ENCODE data around the gene EXOC6.
"Not testable (repeated sequence)": the region's sequence is repeated elsewhere in the genome, so short reads cannot be mapped to it uniquely, and the experiment has no call there.

EXOC6 gene

GRCh38 chr10:92929896-92930295, 81.6 kb downstream of the EXOC6 start:
- TF ChIP-seq, protein P1, sequence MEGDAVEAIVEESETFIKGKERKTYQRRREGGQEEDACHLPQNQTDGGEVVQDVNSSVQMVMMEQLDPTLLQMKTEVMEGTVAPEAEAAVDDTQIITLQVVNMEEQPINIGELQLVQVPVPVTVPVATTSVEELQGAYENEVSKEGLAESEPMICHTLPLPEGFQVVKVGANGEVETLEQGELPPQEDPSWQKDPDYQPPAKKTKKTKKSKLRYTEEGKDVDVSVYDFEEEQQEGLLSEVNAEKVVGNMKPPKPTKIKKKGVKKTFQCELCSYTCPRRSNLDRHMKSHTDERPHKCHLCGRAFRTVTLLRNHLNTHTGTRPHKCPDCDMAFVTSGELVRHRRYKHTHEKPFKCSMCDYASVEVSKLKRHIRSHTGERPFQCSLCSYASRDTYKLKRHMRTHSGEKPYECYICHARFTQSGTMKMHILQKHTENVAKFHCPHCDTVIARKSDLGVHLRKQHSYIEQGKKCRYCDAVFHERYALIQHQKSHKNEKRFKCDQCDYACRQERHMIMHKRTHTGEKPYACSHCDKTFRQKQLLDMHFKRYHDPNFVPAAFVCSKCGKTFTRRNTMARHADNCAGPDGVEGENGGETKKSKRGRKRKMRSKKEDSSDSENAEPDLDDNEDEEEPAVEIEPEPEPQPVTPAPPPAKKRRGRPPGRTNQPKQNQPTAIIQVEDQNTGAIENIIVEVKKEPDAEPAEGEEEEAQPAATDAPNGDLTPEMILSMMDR (IDR thresholded peaks at IDR 0.05): no peak
- Histone ChIP-seq H3K27ac (no peak overlapping the region), H3K4me3 (no peak overlapping the region)
- no peak for DNase-seq (ENCODE audit: low spot score)

- Histone ChIP-seq H3K27ac (no peak overlapping the region), H3K4me3 (no peak overlapping the region)
- DNase-seq (ENCODE audit: low spot score): no peak
- TF ChIP-seq, protein P1 (IDR thresholded peaks at IDR 0.05): no peak
Measured at GRCh38 chr10:92931597-92931996, 83.3 kb downstream of the EXOC6 start.

- H3K4me3 ChIP-seq: no peak overlapping the region
- TF ChIP-seq, protein P1 (IDR thresholded peaks at IDR 0.05): no peak
- no peak for DNase-seq (ENCODE audit: low spot score)
- no peak overlapping the region for H3K27ac ChIP-seq
Measured at GRCh38 chr10:92937876-92938275, 89.6 kb downstream of the EXOC6 start.

GRCh38 chr10:92938841-92939240, 90.5 kb downstream of the EXOC6 start:
- Histone ChIP-seq H3K4me3 (no peak overlapping the region), H3K27ac (no peak overlapping the region)
- TF ChIP-seq, protein P1 (IDR thresholded peaks at IDR 0.05): no peak
- no peak for DNase-seq (ENCODE audit: low spot score)

- Histone ChIP-seq H3K4me3 (no peak overlapping the region), H3K27ac (no peak overlapping the region)
- DNase-seq (ENCODE audit: low spot score): no peak
- TF ChIP-seq, protein P1 (IDR thresholded peaks at IDR 0.05): no peak
Measured at GRCh38 chr10:92942226-92942625, 93.9 kb downstream of the EXOC6 start.

DNA sequence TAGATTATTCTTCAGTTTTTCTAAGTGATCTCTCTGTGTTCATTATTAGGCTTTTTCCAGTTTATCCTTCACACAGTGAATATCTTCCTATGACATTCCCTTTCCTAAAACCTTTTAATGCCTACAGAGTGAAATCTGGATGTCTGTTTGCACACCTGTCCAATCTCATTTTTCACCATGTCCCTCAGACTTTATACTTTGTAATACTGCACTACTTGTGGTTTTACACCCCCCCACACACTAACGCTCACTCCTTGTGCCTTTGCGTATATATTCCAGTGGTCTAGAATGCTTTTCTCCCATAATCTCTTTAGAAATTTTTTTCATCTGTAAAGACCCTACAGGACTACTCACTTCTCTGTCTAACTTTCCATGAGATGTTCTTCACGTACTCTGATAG, 98.2 kb downstream of the EXOC6 start:
- DNase-seq (ENCODE audit: low spot score): no peak
- TF ChIP-seq, protein P1 (IDR thresholded peaks at IDR 0.05): no peak
- H3K27ac ChIP-seq: no peak overlapping the region
- H3K4me3 ChIP-seq: no peak overlapping the region

DNA sequence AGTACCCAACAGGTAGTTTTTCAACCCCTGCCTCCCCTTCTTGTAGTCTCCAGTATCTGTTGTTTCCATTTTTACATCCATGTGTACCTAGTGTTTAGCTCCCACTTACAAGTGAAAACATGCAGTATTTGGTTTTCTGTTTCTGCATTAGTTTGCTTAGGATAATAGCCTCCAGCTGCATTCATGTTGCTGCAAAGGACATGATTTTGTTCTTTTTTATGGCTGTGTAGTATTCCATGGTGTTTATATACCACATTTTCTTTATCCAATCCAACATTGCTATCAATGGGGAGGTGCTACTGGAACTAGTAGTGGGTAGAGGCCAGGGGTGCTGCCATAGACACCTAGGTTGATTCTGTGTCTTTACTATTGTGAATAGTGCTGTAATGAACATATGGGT, 104.3 kb downstream of the EXOC6 start:
- not testable (repeated sequence) for H3K4me3 ChIP-seq; H3K27ac ChIP-seq; DNase-seq (ENCODE audit: low spot score)

All from coronary artery (tissue), 2 donors.